CD4-positive, alpha-beta T cell treated with Interleukin-15 for 1 hour (primary cell): ENCODE results near the gene TMEM154.

Source experiments
- DNase-seq: peaks from one replicate; pipeline ENCODE4 v3.0.0-alpha.2; 2020

TMEM154 gene

GRCh38 chr4:152679414-152680281 is at the start of gene TMEM154:
TSS of gene TMEM154 (minus strand) at chr4:152679997. CDS start at chr4:152679933, 64 bp downstream.
- peak; percentile 83 for DNase-seq

GRCh38 chr4:152729466-152729865 is 49.7 kb upstream of the TMEM154 start:
- DNase-seq: no peak

DNA sequence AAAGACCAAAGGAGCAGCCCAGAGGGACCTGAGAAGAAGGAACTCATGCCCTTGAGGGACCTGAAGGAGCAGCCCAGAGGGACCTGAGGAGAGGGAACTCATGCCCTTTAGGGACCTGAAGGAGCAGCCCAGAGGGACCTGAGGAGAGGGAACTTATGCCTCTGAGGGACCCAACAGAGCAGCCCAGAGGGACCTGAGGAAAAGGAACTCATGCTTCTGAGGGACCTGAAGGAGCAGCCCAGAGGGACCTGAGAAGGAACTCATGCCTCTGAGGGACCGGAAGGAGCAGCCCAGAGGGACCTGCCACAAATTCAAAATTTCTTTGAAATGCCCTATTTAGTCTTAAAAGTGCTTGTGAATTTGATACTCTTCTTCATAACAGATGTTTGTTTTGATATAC is 48.5 kb upstream of the TMEM154 start:
- DNase-seq: no peak

GRCh38 chr4:152727784-152728183 is 48.0 kb upstream of the TMEM154 start:
- DNase-seq: no peak

DNA sequence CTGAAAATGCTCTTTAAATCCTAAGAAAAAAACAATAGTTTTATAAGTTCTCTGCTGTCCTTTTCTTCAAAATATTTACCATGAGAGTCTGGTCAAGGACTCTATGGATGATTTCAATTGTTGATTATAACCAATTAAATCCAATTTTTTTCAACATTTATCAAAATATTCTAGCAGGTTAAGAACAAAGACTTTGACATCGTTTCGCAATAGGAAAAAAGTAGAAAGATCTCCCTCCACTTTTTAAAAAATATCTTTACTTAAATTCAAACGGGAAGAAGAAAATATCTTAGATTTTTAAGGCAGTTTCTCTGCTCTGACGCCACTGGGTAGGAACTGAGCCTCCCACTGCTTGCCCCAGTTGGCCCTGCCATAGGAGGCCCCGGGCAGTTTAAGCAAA is 44.7 kb upstream of the TMEM154 start:
- no peak for DNase-seq

DNA sequence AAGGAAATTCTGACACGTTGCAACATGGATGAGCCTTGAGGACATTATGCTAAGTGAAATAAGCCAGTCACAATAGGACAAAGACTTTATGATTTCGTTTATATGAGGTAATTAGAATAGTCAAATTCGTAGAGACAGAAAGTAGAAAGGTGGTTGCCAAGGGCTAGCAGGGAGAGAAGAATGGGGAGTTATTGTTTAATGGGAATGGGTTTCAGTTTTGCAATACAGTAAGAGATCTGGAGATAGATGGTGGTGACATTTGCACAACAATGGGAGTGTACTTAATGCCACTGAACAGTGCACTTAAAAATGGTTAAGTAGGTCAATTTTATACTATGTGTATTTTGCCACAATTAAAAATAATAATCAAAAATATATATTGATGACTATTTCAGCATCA is 43.4 kb upstream of the TMEM154 start:
- no peak for DNase-seq

DNA sequence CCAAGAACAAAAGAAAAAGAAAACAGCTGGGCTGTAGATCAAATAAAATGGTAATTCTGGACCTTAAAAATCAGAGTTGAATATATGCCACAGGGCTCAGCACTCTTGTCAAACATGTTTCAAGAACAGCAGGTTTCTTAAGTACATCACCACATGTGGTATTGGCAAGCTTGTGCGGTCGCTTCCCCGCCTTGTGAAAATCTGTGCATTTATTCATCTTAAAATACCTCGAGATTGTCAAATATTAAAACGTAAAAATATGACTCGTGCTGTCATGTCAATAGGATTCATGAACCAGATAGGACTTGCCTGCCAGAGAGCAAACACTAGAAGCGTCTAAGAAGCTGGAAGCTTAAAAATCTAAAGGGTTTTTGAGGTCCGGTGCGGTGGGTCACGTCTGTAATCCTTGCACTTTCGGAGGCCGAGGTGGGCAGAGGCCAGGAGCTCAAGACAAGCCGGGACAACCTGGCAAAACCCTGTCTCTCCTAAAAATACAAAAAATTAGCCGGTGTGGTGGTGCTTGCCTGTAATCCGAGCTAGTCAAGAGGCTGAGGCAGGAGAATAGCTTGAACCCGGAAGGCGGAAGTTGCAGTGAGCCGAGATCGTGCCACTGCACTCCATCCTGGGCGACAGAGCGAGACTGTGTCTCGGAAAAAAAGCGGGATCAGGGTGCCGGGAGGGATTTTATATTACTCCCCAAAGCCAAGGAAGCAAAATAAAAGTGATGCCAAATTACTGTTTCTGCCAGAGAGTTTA is 40.2 kb upstream of the TMEM154 start:
- no peak for DNase-seq

- no peak for DNase-seq
Observed at GRCh38 chr4:152719291-152719690, 39.5 kb upstream of the TMEM154 start.

DNA sequence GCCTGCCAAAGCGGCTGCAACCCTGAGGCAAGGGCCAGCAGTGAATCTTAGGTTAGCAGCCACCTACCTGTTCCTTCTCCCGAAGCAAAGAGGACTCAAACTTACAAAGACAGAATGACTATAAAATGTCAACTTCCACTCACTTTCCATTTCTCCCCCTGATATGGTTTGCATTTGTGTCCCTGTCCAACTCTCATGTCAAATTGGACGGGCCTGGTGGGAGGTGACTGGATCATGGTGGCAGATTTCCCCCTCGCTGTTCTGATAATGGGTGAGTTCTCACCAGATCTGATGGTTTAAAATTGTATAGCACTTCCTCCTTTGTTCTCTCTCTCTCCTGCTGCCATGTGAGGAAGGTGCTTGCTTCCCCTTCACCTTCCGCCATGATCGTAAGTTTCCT is 35.3 kb upstream of the TMEM154 start:
- DNase-seq: no peak

- DNase-seq: no peak
Observed at GRCh38 chr4:152713951-152714705, 34.3 kb upstream of the TMEM154 start.

DNA sequence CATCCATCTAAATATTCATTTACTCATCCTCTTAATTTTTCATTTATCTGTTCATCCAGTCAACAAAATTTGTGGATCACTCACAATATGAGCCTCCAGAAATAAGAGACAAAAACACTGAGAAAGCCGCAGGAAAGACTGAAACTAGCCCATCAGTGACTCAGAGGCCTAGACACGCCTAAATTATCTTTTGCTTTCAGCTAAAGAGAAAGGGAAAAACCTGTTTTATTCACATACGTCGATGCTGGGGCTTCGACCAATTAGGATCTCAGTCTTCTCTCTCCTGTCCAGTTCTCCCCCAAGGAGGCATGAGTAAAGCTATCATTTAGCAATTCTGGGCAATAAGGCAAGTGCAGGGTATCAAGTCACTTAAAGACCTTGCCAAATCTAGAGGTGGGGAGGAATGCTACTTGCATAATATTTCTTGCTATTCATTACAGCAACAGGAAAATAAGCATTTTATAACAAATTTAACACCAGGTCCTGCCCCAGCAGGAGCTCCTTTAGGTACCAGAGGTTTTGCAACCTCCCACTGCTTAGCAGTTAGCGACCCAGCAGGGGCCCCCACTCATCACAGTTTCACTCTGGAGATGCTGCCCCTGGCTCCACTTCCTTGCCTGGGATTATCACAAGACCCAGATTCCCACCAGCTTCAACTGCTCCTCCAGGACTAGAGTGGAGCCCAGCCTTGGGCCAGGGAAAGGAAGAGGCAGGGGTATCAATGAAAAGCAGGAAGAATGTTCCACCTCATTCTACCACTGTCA is 30.1 kb upstream of the TMEM154 start:
- no peak for DNase-seq

- no peak for DNase-seq
Observed at GRCh38 chr4:152708796-152709195, 29.0 kb upstream of the TMEM154 start.

GRCh38 chr4:152708361-152708760 is 28.6 kb upstream of the TMEM154 start:
- DNase-seq: no peak

DNA sequence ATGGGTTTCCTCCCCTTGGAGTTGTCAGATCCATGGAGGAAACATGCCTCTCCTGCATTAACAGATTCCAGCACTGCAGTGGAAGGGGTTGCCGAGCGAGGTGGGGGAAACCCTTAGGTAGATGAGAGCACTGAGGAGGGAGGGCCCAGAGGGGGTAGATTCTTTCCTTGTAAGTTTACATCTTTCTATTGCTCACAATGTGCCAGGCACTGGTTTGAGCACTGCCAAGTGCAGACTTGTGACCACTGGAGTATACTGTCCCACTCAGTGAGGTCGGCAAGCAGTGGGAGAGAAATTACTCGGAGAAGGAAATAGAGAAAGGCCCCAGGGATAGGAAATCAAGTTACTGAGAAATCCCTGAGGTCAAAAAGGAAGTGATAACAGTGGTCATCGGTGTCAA is 27.8 kb upstream of the TMEM154 start:
- no peak for DNase-seq

GRCh38 chr4:152705903-152706302 is 26.1 kb upstream of the TMEM154 start:
- no peak for DNase-seq

DNA sequence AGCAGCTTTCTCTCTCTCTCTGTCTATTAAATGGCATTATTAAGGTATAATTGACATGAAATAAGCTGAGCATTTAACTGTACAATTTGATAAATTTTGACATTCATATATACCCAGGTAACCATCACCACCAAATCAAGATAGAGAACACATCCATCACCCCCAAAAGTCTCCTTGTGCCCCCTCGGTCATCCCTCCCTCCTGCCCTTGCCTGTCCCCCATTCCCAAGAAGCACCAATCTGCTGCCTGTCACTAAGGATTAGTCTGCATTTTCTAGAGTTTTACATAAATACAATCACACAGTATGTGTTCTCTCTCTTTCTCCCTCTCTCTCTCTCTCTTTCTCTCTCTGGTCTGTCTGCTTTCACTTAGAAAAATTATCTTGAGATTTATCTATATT is 25.0 kb upstream of the TMEM154 start:
- DNase-seq: no peak

DNA sequence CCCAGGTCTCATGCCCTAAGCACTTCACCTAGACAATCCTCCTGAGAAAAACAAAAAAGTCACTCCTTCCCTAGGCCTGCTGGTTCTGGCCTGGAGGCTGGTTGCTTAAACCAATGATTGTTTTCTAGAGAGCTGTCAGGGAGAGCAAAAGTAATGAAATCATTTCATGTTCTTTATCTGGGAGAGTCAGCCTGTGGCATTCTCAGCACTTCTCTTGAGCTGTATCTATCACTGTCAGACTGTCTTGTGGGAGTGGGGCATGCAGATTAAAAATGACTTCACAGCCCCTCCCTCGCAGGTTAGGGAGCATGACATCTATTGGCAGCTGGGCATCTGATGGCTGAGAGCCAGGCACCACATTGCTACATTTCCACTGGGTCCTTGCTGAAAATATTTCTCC is 20.4 kb upstream of the TMEM154 start:
- DNase-seq: no peak

DNA sequence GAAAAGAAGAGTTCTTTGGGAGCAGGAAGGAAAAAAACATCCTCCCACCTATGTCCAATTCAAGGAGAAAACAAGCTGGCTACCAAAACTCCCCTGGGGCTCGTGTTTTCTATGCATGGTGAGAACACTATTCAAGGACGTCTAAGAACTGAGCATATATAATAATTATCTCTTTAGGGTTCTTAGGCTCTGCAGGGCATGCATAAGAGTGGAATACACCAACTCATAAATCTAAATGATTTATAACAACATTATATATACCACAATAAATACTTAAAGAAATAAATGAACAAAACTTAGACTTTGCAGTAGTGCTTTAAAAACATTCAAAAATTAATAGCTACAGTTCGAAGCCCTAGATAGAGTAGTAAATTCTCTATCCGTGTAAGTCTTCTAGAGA is 19.5 kb upstream of the TMEM154 start:
- DNase-seq: no peak

GRCh38 chr4:152698089-152698499 is 18.3 kb upstream of the TMEM154 start:
- DNase-seq: no peak

GRCh38 chr4:152697284-152698088 is 17.7 kb upstream of the TMEM154 start:
- DNase-seq: no peak

GRCh38 chr4:152696764-152697261 is 17.0 kb upstream of the TMEM154 start:
- DNase-seq: peak; percentile 69

DNA sequence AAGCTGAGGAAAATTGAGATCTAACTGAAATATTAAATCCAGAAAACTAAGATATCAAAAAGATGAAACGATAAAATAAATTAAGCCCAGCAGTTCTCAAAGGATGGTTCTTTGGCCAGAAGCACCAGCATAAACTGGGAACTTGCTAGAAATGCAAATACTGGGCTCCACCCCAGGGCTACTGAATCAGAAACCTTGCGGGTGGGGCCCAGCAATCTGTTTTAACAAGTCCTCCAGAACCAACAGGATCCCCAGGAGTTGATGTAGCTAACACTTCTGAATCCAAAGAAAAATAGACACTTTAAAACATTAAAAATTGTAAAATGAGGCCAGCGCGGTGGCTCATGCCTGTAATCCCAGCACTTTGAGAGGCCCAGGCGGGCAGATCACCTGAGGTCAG is 14.1 kb upstream of the TMEM154 start:
- DNase-seq: no peak
